ENCODE measurements around the gene TEP1.

TEP1 gene

DNA sequence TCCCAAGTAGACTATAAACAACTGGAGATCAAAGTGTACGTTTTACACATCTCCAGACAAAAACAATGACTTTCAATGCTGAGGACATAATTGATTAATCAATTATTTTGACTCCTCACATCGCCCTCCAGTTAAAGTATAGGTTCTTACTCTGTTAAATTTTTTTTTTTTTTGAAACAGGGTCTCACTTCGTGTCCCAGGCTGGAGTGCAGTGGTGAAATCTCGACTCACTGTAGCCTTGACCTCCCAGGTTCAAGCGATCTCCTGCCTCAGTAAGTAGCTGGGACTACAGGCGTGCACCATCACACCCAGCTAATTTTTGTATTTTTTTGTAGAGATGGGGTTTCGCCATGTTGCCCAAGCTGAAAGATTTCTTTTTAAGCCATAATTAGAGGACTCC, 79.3 kb downstream of the TEP1 start:
- DNase-seq, result no peak

DNA sequence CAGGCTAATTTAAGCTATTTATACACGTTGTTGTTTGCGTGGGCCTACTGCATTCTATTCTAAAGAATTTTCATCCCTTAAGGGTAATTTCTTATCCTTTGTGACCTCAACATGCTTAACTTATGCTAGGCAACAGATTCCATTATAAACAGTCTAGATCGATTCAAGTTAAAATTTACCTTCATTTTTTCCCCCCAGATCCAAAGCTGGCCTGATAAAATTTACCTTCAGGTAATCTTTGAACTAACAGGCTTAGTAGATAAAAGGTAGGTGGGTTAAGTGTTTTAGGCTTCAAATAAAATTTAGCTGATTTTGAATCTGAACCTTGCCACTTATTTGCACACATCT, 79.8 kb downstream of the TEP1 start:
- no peak for DNase-seq

DNA sequence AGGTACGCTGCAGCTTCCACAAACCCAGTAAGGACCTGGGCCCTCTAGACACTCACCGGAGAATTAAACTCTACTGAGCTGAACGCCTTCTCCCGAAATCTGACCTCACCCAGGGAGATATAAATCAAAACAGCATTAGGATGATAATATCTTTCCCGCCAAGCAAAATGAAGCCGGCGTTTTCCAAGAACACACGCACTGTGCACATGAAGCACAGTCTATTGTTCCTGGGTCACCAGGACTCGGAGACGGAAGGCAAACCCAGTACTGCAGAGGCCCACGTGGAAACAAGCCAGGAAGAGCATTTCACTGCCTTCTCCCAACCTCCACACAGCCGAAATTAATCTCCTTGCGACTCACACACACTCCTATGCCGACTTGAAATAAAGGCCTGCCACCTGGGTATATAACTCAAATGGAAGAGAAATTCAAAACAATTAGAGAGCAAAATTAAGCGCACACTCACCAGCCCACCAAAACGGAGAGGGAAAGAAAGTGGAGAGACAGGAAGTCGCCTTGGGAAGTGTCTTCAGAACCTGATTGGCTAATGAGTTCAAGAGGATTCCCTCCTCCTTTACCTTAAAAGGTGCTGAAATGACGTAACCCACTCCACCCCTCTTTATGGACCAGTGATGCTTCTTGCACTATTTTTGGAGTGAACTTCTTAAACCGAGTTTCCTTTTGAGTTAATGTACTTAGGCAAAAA, 80.4 kb downstream of the TEP1 start, which contains the start of gene CCNB1IP1:
TSS of gene CCNB1IP1 (minus strand) at position 492 of the 706 bp plus-strand sequence. CDS start 16,756 bp downstream, outside the sequence.
- peak; percentile 74 for DNase-seq

DNA sequence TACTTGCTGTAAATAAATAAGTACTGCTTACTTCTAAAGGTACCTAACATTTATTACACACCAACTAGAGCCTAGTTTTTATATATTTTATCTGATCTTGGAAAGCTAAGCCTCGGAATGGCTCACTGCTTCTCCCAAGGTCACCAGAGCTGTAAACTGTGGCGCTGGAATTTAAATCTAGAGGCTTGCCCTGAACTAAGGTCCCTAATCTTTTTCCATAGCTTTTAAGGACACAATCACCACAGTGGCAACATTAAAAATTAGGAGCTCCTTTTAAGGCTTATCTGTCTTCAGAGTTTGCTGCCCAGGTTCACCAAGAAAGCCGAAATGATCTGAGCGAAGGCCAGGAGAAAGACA, 80.9 kb downstream of the TEP1 start:
- no peak for DNase-seq

DNA sequence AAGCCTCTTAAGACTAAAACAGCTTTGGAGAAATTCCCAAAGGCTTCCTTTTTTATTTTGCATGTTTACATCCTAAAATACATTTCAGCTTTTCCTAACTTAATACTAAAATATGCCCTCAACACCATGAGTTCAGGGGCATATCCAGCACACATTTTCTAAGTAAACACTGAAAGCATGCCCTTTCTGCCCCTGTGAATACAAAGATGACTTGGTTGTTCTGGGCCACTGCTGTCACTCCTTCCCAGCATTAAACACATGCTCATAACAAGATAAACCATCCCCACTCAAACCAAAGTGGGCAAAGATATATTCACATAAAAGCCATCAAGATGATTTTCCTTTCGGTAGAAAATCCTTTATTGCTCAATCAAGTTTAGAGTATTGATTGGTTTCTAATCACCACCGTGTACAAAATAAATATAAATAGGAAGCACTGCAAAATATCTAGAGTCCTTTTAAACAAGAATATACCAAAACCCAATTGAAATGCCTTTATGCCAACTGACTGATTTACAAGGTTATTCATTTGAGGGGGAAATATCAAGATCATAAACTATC, 82.2 kb downstream of the TEP1 start:
- DNase-seq, result no peak

DNA sequence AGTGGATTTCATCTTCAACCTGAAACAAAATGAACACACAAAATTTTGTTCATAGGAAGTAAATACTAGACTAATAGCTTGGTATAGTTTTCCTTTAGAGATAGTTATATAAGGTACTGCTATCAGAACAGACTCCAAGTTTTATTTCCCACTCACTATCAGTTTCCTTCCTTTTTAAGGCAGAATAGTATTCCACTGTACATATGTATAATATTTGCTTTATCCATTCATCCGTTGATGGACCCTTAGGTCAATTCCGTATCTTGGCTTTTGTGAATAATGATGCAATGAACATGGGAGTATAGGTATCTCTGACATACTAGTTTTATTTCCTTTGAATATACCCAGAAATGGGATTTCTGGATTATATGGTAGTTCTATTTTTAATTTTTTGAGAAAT, 83.9 kb downstream of the TEP1 start:
- no peak for DNase-seq

DNA sequence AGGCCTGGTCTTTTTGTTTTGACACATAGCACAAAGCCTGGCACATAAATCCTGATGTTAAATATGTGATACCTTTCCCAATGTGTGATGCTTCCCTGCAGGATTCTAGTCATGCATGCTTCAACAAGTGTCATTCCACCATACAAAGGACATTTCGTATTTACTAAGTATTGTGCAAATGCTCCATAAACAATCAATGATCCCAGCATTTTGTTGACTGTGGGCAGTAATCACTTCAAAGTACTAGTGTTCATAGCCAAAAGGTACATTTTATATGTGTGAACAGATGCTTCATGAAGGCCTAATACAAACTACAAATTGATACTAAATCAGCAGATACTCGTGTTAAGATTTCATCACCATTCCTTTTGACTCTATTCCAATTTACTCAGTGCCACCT, 84.6 kb downstream of the TEP1 start:
- DNase-seq, result no peak

DNA sequence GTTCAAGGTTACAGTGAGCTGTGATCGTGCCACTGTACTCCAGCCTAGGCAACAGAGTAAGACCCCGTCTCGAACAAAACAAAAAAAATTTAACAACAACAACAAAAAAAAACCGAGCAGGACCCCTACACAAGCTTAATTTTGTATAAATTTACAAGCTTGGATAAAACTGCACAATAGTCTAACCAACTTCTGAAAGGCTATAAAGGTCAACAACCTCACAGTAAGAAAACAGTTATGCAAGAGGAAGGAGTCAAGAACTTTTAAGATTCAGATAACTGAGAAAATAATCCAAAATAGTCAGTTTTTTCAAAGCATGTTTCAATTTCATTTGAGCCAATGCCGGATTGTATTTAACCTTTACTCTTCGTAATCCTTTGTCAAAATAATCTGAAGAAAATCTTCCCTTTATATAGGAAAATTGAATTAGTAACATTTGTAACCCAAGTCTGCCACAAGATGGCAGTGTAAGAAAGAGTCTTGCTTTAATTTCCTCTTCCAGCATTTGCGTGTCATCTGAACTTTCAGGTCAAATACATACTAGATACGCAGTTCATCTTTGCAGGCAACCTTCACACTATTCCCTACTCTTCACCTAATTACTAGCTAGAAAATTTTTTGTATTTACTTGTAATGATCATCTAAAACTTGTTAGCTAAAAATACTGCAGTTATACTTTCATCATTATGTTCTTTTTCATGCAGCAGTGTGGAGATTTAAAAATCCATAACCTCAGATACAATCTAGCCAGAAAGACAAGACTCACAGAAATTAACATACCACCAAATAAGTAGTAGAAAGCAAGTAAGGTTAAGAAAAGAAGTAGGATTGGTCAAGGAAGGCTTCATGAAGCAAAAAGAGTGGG, 86.1 kb downstream of the TEP1 start:
- no peak for DNase-seq

DNA sequence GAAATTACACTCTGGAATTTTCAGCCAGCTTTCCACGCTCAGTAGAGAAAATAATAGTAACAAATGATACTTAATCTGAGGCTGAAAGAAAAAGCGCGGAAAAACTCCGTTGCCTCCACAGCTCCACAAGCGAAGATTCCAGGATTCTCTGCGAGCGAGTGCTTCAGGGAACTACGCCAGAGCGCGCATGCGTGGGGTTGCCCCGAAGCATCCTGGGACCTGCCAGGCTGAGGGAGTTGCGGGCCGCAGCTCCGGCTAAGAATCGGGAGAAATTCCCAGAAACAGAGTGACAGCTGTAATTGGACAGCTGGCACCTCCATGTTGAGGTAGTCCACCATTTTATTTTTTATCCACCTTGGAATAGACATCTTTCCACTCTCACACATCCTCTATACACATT, 95.6 kb downstream of the TEP1 start:
- DNase-seq, result no peak

Data from activated effector memory CD4-positive, alpha-beta T cell treated with anti-CD3 and anti-CD28 coated beads, Interleukin-2, amount 50 U/mL, for 16 hours (primary cell).